HEK293T (cell line): Measurements from ENCODE around the gene SERPINF2.

Source experiments
- CTCF ChIA-PET: fragments of 350-600 bp; formaldehyde crosslinking; extraction: SDS; loops from one replicate; lab custom pipeline; 2021; ENCODE audit warnings: antibody characterized with exemption, inconsistent platforms; lab: Yijun Ruan, JAX
- POLR2A ChIA-PET: fragments of 350-600 bp; formaldehyde crosslinking; extraction: SDS; loops from one replicate; lab custom pipeline; 2020; ENCODE audit warnings: antibody characterized with exemption, inconsistent platforms; lab: Yijun Ruan, JAX
- DNase-seq: peaks from one replicate; pipeline ENCODE4 v3.0.0; 2012; ENCODE audit warnings: mixed read lengths; ENCODE audit errors: extremely low spot score
- ARNT ChIP-seq: fragments of 450-650 bp; IDR thresholded peaks from 2 replicates; pipeline ENCODE4 v1.6.1; 2017; ENCODE audit warnings: mild to moderate bottlenecking
- BHLHE40 ChIP-seq: fragments of 450-650 bp; IDR thresholded peaks from 2 replicates; pipeline ENCODE4 v1.6.1; 2016; ENCODE audit warnings: mild to moderate bottlenecking, moderate library complexity, borderline replicate concordance
- CTBP1 ChIP-seq: fragments of 450-650 bp; IDR thresholded peaks from 2 replicates; pipeline ENCODE4 v1.6.1; 2016; ENCODE audit warnings: borderline replicate concordance
- ELF4 ChIP-seq: fragments of 450-650 bp; IDR thresholded peaks from 2 replicates; pipeline ENCODE4 v1.6.1; 2017; ENCODE audit warnings: antibody characterized with exemption
- FOXA1 ChIP-seq: fragments of 450-650 bp; IDR thresholded peaks from 2 replicates; pipeline ENCODE4 v1.6.1; 2016; ENCODE audit warnings: mild to moderate bottlenecking
- FOXK2 ChIP-seq: fragments of 450-650 bp; IDR thresholded peaks from 2 replicates; pipeline ENCODE4 v1.6.1; 2016; ENCODE audit warnings: mild to moderate bottlenecking
- FOXM1 ChIP-seq: fragments of 450-650 bp; IDR thresholded peaks from 2 replicates; pipeline ENCODE4 v1.6.1; 2017; ENCODE audit warnings: mild to moderate bottlenecking, borderline replicate concordance
- HDGF ChIP-seq: fragments of 450-650 bp; IDR thresholded peaks from 2 replicates; pipeline ENCODE4 v1.6.1; 2017; ENCODE audit warnings: antibody characterized with exemption, borderline replicate concordance
- L3MBTL2 ChIP-seq: fragments of 450-650 bp; conservative IDR thresholded peaks from 2 replicates; pipeline ENCODE4 v1.6.1; 2016; ENCODE audit warnings: mild to moderate bottlenecking
- LEF1 ChIP-seq: fragments of 450-650 bp; IDR thresholded peaks from 2 replicates; pipeline ENCODE4 v1.6.1; 2017; ENCODE audit warnings: mild to moderate bottlenecking, borderline replicate concordance
- NFRKB ChIP-seq: fragments of 450-650 bp; IDR thresholded peaks from 2 replicates; pipeline ENCODE4 v1.6.1; 2016; ENCODE audit warnings: mild to moderate bottlenecking, moderate library complexity
- PKNOX1 ChIP-seq: fragments of 450-650 bp; IDR thresholded peaks from 2 replicates; pipeline ENCODE4 v1.6.1; 2016
- SP1 ChIP-seq: fragments of 450-650 bp; IDR thresholded peaks from 2 replicates; pipeline ENCODE4 v1.6.1; 2017
- SUZ12 ChIP-seq: fragments of 450-650 bp; IDR thresholded peaks from 2 replicates; pipeline ENCODE4 v1.6.1; 2016; ENCODE audit warnings: mild to moderate bottlenecking
- TARDBP ChIP-seq: fragments of 450-650 bp; IDR thresholded peaks from 2 replicates; pipeline ENCODE4 v1.6.1; 2016
- ZNF384 ChIP-seq: fragments of 450-650 bp; IDR thresholded peaks from 2 replicates; pipeline ENCODE4 v1.6.1; 2016

SERPINF2 gene

GRCh38 chr17:1744551-1745512 lies 2.2 kb downstream of the SERPINF2 start:
- no peak for DNase-seq
- POLR2A ChIA-PET: no interaction called here
- TF ChIP-seq FOXM1 (no peak), ARNT (no peak), NFRKB (no peak), SUZ12 (no peak), BHLHE40 (no peak), ZNF384 (no peak), FOXK2 (no peak), TARDBP (no peak), FOXA1 (no peak), CTBP1 (no peak), HDGF (no peak), LEF1 (no peak)
- CTCF ChIA-PET: no interaction called here

GRCh38 chr17:1745513-1746020 lies 2.9 kb downstream of the SERPINF2 start:
- ChIA-PET CTCF (no interaction called here), POLR2A (no interaction called here)
- no peak for DNase-seq
- TF ChIP-seq ARNT (no peak), FOXM1 (no peak), SP1 (no peak), HDGF (no peak), ZNF384 (no peak), FOXA1 (no peak), L3MBTL2 (no peak)

GRCh38 chr17:1746975-1747543 lies 4.4 kb downstream of the SERPINF2 start:
- CTCF ChIA-PET: interaction anchor here (0.6 kb wide), 1 partner anchor 27 kb away, joined by 3 read pairs; no protein-coding TSS in a partner anchor
- POLR2A ChIA-PET: no interaction called here
- DNase-seq: no peak
- TF ChIP-seq CTBP1: no peak
- no peak for TF ChIP-seq SP1
- no peak for TF ChIP-seq FOXA1
- no peak for TF ChIP-seq HDGF
- TF ChIP-seq SUZ12: no peak
- no peak for TF ChIP-seq FOXM1
- TF ChIP-seq L3MBTL2: no peak
- TF ChIP-seq BHLHE40: no peak
- TF ChIP-seq TARDBP: no peak
- no peak for TF ChIP-seq PKNOX1
- no peak for TF ChIP-seq ARNT
- TF ChIP-seq NFRKB: no peak

- CTCF ChIA-PET: no interaction called here
- no peak for DNase-seq
- POLR2A ChIA-PET: interaction anchor here (1.6 kb wide), 1 partner anchor 12 kb away, joined by 4 read pairs; the partner anchor contains the start of gene SERPINF1
- TF ChIP-seq TARDBP (no peak), PKNOX1 (no peak), FOXA1 (no peak), SP1 (no peak), BHLHE40 (no peak), HDGF (no peak), ELF4 (no peak), FOXM1 (no peak), ZNF384 (no peak), ARNT (no peak), NFRKB (no peak), CTBP1 (no peak), FOXK2 (no peak), SUZ12 (no peak), L3MBTL2 (no peak), LEF1 (no peak)
These were observed 8.0 kb downstream of the SERPINF2 start for GRCh38 chr17:1750628-1751027.

GRCh38 chr17:1752425-1753262 lies 10.0 kb downstream of the SERPINF2 start:
- POLR2A ChIA-PET: interaction anchor here (2.8 kb wide), 1 partner anchor 10 kb away, joined by 14 read pairs; the partner anchor contains the start of gene SERPINF1
- DNase-seq: no peak

More at GRCh38 chr17:1752425-1753262, 10.0 kb downstream of the SERPINF2 start:
- CTCF ChIA-PET: interaction anchor here (0.5 to 0.7 kb wide), 2 partner anchors 9 to 10 kb away, joined by 3 read pairs; partner anchors contain the start of gene SERPINF1
- TF ChIP-seq LEF1 (no peak), SUZ12 (no peak), HDGF (no peak), FOXA1 (no peak)
